T-helper 2 cell (primary cell): ENCODE results near the gene GIPC3.
A peak's percentile ranks its signal among the peaks of the same experiment; 100 is the strongest.
"Not testable (repeated sequence)": the region's sequence is repeated elsewhere in the genome, so short reads cannot be mapped to it uniquely, and the experiment has no call there.

Experiments
- DNase-seq, 5 experiments: peaks; one replicate each; pipeline versions ENCODE4 v3.0.0 to v3.0.0-alpha.2; 2012 to 2022

GIPC3 gene

DNA sequence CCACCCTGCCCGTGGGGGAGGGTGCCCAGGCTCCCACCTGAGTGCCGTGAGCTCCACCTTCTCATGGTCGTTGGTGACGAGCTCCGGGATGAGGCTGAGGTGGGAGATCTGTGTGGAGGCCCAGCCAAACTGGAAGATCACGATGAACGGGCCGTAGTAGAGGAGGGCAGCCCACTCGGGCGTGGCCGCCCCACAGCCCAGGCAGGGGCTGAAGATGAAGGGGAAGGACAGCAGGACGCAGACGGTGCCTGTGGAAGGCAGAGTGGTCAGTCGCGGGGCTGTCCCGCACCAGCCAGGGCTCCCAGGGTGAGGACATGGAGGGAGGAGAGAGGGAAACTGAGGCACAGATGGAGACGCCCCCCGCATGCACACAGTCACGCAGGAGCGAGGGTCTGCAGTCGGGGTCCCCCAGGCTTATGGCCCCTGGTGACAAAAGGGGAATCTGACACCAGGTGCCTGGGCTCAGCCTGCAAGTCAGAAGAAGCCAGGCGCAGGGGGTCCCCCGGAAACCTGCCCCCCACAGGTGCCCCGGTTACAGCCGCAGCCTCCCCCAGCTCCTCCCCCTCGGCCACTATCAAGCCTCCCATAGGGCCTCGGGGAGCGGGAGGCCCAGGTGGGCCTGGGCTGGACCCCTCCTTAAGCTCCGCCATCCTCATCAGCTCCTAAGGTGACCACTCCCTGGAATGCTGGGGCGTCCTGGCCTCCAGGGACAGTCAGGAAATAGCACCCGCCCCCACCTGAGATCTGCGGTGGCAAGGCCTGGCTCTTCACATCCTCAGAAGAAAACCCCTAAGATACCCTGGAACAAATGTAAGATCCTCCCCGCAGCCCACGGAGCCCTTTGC is 34.1 kb upstream of the GIPC3 start:
- no peak for DNase-seq

GRCh38 chr19:3551792-3552095 is 33.5 kb upstream of the GIPC3 start:
- no peak for DNase-seq

DNA sequence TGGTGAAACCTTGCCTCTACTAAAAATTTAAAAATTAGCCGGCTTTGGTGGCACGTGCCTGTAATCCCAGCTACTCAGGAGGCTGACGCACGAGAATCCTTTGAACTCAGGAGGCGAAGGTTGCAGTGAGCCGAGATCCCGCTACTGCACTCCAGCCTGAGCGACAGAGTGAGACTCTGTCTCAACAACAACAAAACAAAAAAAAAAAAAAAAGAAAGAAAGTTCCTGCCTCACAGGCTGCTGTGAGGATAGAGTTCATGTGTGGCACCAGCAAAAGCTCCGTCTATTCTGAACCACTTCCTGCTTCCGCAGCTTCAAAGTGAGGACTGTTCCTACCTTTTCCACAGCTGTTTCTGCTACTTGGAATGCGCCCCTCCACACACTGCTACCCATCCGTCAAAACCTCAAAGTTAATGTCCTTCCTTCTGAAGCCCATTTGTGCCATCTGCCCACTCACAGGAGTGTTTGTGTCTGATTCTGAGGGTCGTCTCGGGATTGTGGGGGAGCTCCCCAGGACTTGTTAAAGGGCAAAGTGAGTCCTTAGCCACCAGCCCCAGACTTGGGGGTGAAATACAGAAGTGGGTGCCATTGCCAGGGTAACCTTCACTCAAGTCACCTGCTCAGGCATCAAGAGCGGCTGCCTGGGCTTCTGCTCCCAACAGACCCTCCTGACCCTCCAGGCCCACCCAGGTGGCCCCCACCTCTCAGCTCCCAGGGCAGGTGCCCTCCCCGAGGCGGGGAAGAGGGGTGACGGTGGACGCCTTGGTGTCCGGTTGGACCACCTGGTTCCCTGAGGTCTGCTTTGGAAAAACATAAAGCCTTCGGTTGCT is 30.8 kb upstream of the GIPC3 start:
- DNase-seq: peak in 3 of 5 experiments; percentile 29 to 81 (median 59)

- no peak for DNase-seq
These were observed 29.4 kb upstream of the GIPC3 start for GRCh38 chr19:3555653-3556422.

- no peak for DNase-seq
These were observed 28.8 kb upstream of the GIPC3 start for GRCh38 chr19:3556423-3556977.

- DNase-seq: peak; percentile 35 to 56 (median 52)
These were observed 28.3 kb upstream of the GIPC3 start for GRCh38 chr19:3556978-3557460.

- peak; percentile 86 to 96 (median 91) for DNase-seq
These were observed 27.6 kb upstream of the GIPC3 start, which contains the start of gene MFSD12 for GRCh38 chr19:3557461-3558248. Gene MFSD12, minus strand, starts transcription at chr19:3557586. Its CDS starts 183 bp downstream, at chr19:3557403.

DNA sequence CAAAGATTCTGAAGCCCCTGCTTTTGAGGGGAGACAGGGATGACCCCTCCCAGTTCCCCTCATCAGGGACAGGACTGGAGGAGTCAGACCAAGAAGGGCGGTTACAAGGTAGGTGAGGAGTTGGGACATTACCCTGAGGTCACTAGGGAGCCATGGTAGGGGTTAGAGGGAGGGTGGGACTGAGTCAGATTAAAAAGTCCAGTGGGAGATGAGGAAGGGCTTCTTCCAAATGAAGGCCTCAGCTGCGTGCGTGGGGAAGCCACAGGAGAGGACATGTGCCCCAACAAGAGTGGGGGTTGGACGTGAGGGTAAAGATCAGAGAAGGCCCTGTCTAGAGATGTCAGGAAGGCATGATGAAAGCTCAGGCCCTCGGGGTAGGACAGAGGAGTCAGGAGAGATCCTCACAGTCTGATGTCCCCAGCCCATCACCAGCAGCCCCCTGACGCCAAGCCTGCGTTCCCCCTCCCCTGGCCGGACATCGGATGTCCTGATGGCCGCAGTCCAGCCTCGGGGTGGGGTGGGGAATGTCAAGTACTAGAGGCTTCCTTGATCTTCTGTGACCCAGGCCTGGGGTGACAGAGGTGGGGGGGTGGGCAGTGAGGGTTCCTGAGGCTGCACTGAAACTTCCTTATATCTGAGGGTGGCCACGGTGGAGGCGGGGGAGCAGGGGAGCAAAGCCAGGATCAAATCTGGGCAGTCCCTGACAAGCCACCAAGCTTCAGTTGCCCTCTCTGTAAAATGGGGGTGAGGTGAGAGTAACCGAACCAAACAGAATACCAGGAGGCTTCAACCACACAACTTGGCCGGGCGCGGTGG is 21.4 kb upstream of the GIPC3 start:
- DNase-seq: no peak

DNA sequence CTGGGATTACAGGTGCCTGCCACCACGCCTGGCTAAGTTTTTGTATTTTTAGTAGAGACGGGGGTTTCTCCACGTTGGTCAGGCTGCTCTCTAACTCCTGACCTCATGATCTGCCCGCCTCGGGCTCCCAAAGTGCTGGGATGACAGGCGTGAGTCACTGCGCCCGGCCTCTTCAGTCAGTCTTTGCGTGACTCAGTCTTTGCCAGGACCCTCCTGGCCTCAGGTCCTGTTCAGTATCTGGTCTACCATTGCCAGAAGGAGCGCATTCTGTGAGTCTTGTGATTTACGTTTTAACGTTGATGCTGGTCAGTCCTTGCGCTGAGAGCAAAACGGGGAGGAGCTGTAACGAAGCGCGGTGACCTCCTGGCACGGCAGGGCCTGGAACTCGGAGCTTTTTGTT is 20.1 kb upstream of the GIPC3 start:
- no peak for DNase-seq

DNA sequence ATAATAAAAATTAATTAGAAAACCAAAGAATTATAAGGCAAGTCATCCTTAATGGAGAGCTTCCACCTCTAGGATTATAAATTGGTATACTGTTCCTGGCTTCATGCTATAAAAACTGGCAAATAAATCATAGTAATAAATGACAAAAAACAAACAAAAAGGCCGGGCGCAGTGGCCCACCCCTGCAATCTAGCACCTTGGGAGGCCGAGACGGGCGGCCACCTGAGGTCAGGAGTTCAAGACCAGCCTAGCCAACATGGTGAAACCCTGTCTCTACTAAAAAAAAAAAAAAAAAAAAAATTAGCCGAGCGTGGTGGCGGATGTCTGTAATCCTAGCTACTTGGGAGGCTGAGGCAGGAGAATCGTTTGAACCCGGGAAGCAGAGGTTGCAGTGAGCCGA is 15.2 kb upstream of the GIPC3 start:
- DNase-seq: not testable (repeated sequence)

DNA sequence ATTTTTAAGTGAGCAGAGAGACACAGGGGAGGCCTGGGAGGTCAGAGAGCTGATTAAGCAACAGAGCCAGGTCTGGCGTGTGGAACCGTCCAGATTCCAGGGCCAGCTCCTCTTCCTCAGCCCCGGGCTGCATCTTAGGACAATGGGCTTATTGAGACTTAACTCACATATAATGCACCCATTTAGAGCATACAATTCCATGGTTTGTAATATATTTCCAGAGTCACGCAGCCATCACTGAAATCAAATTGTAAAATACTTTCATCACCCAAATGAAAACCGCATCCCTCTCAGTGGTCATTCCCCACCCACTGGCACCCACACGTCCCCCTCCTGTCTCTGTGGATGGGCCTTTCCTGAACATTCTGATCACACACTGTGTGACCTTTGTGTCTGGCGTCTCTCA is 14.7 kb upstream of the GIPC3 start:
- no peak for DNase-seq

DNA sequence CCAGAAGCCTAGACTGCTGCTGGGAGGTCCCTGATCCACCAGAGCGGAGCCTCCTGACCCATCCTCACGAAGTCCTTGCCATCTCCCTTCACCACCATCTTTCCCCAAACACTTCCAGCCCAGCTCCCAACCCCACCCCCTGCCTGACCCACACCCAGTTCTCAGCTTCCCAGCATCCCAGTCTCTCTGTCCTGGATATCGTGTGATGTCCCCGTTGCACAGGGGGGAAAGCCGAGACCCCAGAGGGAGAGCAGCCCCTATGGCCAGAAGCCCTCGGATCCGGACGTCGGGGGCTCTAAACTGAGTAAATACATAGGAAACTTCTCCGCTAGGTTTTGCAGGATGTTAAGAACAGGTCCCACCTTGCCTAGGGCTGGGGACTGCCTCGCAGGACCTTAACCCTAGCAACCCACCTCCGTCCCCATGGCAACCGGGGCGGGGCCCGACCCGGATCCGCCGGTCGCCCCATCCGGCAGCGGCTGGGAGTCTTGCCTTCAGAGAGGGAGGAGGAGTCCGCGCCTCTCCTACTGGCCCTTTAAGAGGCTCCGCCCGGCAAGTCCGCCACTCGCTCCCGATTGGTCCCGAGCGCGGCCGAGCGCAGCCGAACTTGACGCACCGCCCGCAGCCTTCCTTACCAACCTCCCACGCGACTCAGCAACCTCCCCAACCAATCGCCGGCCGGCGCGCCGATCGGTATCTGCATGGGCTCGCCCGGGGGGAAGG is 13.0 kb upstream of the GIPC3 start:
- peak; percentile 98 to 100 (median 99) for DNase-seq

GRCh38 chr19:3572855-3573161 is 12.5 kb upstream of the GIPC3 start, which contains the start of gene HMG20B:
Gene HMG20B, plus strand, starts transcription at chr19:3572944. Its CDS starts 366 bp downstream, at chr19:3573310.
- no peak for DNase-seq

GRCh38 chr19:3573162-3573857 is 12.0 kb upstream of the GIPC3 start:
- DNase-seq: peak in 1 of 5 experiments; percentile 38

GRCh38 chr19:3573858-3574637 is 11.2 kb upstream of the GIPC3 start:
- peak; percentile 69 to 93 (median 75) for DNase-seq

DNA sequence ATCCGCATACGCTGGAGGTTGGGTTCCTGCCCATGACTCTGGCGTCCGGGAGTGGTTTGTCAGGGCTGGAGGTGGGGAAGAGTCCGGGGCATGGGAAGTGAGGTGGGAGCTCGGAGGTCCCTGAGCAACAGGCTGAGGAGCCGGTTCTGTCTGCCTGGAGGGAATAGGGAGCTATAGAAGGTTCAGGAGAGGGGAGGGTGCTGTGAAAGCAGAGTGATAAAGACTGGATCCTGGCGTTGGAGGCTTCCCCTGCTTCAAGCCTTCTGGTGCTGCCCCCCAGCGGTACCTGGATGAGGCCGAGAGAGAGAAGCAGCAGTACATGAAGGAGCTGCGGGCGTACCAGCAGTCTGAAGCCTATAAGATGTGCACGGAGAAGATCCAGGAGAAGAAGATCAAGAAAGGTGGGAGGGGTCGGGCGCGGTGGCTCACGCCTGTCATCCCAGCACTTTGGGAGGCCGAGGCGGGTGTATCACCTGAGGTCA is 10.0 kb upstream of the GIPC3 start:
- peak in 1 of 5 experiments; percentile 39 for DNase-seq

DNA sequence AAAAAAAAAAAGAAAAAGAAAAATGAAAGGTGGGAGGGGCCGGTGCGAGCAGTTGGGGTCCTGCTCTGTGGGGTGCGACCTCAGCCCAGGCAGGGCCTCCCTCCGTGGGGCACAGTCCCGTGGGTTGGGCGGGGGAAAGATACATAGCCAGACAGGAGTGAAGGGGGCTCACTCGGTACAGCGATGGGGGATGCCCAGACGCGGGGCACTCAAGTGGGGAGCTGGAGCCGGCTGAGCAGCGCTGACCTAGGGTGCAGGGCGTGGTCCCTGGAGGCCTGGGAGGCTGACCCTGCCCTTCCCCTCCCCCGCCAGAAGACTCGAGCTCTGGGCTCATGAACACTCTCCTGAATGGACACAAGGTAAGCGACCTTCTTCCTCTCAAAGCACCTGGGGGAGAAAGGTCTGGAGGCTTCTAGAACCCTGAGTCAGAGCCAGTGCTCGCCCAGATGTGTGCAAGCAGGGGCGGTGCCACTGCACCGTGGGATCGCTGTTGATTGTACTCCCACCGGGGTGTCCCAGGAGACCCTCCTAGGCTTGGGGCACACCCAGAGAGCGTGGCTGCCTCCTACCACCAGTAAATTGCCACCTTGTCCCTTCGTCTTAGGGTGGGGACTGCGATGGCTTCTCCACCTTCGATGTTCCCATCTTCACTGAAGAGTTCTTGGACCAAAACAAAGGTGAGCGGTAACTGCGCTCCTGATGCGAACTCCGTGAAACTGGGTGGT is 9.2 kb upstream of the GIPC3 start:
- no peak for DNase-seq
